Calu3 (cell line): ENCODE measurements around the gene RBBP6. TPM values are rescaled to one million over a fixed set of nuclear protein-coding genes. Genes with fewer than 3 reads are reported as not detected.

Source experiments
- Bru-seq: library from RNA; stranded (reverse); fragments of 400-500 nt; gene quantifications from one replicate; lab custom pipeline; 2021; lab: Mats Ljungman, UMichigan
- BruChase-seq, 2 experiments: library from RNA; stranded (reverse); fragments of 400-500 nt; gene quantifications; one replicate each; lab custom pipeline; 2021; lab: Mats Ljungman, UMichigan
- BruUV-seq: library from RNA; stranded (reverse); fragments of 400-500 nt; replicated peaks from 2 replicates; lab custom pipeline; 2021; lab: Mats Ljungman, UMichigan
- CTCF ChIA-PET: fragments of 300-600 bp; sonication (Branson Sonifier 250); formaldehyde crosslinking; loops from one replicate; lab custom pipeline; 2022; ENCODE audit warnings: antibody characterized with exemption; lab: Charles Lee
- DNase-seq: peaks from one replicate; pipeline ENCODE4 v3.0.0; 2022
- H3K27ac Mint-ChIP-seq: one replicate; pipeline ENCODE4 v1.8.0; 2022; ENCODE audit warnings: mixed read lengths; ENCODE audit not compliant: unreplicated experiment
- H3K27me3 Mint-ChIP-seq: one replicate; pipeline ENCODE4 v1.8.0; 2022; ENCODE audit warnings: mixed read lengths; ENCODE audit not compliant: unreplicated experiment
- H3K36me3 Mint-ChIP-seq: one replicate; pipeline ENCODE4 v1.8.0; 2022; ENCODE audit warnings: mild to moderate bottlenecking, moderate library complexity, mixed read lengths; ENCODE audit not compliant: insufficient read depth, unreplicated experiment
- H3K4me1 Mint-ChIP-seq: one replicate; pipeline ENCODE4 v1.8.0; 2022; ENCODE audit warnings: mild to moderate bottlenecking, low read depth, mixed read lengths; ENCODE audit not compliant: unreplicated experiment
- H3K4me3 Mint-ChIP-seq: one replicate; pipeline ENCODE4 v1.8.0; 2022; ENCODE audit warnings: mild to moderate bottlenecking, low read depth, moderate library complexity, mixed read lengths; ENCODE audit not compliant: unreplicated experiment
- H3K9me3 Mint-ChIP-seq: one replicate; pipeline ENCODE4 v1.8.0; 2022; ENCODE audit warnings: low read depth, mixed read lengths; ENCODE audit not compliant: unreplicated experiment
- intact Hi-C: fragments of 100-400 bp; cut with micrococcal nuclease; formaldehyde crosslinking; loops from one replicate; pipeline ENCODE4 v1.10.0; 2022; ENCODE audit not compliant: unreplicated experiment
- long read RNA-seq: library from polyadenylated mRNA; stranded (forward); transcript quantifications from one replicate; pipeline ENCODE4 v2.0.0, GENCODE V29; 2022
- total RNA-seq: library from RNA; stranded (reverse); gene quantifications from 2 replicates; pipeline ENCODE4 v1.2.3, GENCODE V29; 2022
- TF ChIP-seq, protein P1 (sequence below): fragments of 200-600 bp; IDR thresholded peaks from one replicate; pipeline ENCODE4 v1.8.0; 2022; ENCODE audit warnings: antibody characterized with exemption; ENCODE audit not compliant: unreplicated experiment

RBBP6 gene, protein sequence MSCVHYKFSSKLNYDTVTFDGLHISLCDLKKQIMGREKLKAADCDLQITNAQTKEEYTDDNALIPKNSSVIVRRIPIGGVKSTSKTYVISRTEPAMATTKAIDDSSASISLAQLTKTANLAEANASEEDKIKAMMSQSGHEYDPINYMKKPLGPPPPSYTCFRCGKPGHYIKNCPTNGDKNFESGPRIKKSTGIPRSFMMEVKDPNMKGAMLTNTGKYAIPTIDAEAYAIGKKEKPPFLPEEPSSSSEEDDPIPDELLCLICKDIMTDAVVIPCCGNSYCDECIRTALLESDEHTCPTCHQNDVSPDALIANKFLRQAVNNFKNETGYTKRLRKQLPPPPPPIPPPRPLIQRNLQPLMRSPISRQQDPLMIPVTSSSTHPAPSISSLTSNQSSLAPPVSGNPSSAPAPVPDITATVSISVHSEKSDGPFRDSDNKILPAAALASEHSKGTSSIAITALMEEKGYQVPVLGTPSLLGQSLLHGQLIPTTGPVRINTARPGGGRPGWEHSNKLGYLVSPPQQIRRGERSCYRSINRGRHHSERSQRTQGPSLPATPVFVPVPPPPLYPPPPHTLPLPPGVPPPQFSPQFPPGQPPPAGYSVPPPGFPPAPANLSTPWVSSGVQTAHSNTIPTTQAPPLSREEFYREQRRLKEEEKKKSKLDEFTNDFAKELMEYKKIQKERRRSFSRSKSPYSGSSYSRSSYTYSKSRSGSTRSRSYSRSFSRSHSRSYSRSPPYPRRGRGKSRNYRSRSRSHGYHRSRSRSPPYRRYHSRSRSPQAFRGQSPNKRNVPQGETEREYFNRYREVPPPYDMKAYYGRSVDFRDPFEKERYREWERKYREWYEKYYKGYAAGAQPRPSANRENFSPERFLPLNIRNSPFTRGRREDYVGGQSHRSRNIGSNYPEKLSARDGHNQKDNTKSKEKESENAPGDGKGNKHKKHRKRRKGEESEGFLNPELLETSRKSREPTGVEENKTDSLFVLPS (N-terminal part only)
- total RNA-seq (56.8 and 61.7 TPM in 2 replicates), Bru-seq, nascent RNA (percentile 98 among the genes with signal in this experiment), BruChase-seq, experiment 1, labeled RNA remaining after a 6-hour chase (percentile 96 among the genes with signal in this experiment), BruChase-seq, experiment 2, labeled RNA remaining after a 2-hour chase (percentile 96 among the genes with signal in this experiment)
- long read RNA-seq, full-length matches to known transcripts: 6 of 26 reads
- long read RNA-seq, partial matches to known transcripts: 10 of 26 reads
- long read RNA-seq, other reads (novel, unspliced or antisense): 10 of 26 reads

DNA sequence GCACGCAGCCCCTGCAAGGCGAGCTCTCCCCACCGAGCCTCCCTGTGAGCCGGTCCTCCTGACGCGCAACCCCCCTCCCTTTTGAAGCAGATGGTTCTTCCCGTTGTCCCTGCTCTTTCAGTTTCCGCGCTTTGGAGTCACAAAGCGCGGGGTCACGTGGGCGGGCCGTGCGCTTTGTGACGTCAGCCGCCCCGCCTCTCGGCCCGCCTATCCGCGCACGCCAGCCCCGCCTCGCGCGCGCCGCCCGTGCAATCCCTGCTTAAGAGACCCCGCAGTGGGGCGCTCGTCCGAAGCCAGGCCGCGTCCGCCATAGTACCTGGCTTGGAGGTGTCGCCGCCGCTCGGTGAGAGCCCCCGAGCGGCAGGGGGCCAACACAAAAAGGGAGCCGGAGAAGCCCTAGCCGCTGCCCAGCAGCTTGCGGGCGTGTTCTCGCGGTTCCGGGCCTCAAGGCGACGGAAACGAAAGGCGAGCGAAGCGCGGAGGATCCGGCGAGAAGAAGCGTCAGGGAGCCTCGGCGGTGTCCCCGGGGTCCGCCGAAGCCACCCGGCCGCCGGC, at the start of gene RBBP6:
TSS of gene RBBP6 (plus strand) at position 272 of the 555 bp plus-strand sequence. CDS start 1,061 bp downstream, outside the sequence.
- Mint-ChIP-seq H3K27ac (peak within 1 kb of the TSS; percentile 90), H3K9me3 (no peaks in the 10 kb centered on the region), H3K36me3 (peaks cover 44% of the 10 kb centered on the region), H3K4me3 (peak within 1 kb of the TSS; percentile 88), H3K27me3 (no peaks in the 10 kb centered on the region), H3K4me1 (peaks cover 21% of the 10 kb centered on the region)
- TF ChIP-seq, protein P1, sequence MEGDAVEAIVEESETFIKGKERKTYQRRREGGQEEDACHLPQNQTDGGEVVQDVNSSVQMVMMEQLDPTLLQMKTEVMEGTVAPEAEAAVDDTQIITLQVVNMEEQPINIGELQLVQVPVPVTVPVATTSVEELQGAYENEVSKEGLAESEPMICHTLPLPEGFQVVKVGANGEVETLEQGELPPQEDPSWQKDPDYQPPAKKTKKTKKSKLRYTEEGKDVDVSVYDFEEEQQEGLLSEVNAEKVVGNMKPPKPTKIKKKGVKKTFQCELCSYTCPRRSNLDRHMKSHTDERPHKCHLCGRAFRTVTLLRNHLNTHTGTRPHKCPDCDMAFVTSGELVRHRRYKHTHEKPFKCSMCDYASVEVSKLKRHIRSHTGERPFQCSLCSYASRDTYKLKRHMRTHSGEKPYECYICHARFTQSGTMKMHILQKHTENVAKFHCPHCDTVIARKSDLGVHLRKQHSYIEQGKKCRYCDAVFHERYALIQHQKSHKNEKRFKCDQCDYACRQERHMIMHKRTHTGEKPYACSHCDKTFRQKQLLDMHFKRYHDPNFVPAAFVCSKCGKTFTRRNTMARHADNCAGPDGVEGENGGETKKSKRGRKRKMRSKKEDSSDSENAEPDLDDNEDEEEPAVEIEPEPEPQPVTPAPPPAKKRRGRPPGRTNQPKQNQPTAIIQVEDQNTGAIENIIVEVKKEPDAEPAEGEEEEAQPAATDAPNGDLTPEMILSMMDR: peak; percentile 16
- DNase-seq: peak; percentile 97
- intact Hi-C loops: no loop called here
- CTCF ChIA-PET: interaction anchor here (0.6 to 1.5 kb wide), 3 partner anchors 22 to 191 kb away, joined by 3 to 7 read pairs (median 3); no protein-coding TSS in a partner anchor
- no TSS peak for BruUV-seq

DNA sequence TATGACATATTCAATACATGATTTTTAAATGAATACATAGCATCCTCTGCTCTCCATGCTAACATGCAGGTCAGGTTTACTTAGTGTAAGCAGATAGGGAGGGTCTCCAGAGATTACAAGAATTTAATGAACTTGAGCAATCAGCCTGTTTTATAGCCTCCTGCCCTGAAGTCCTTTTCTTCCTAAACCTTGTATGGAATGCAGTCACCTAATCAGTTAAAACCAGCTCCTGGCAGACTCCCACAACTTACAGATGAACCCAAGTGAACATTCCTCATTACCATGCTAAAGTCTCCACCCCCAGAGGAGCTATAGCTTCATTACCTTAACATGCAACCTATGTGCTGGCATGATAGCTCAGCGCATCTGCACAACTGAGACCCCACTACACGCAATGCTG, 48.5 kb upstream of the RBBP6 start:
- no peaks in the 10 kb centered on the region for H3K36me3 Mint-ChIP-seq
- BruUV-seq: no TSS peak
- no peak for DNase-seq
- no peaks in the 10 kb centered on the region for H3K9me3 Mint-ChIP-seq
- H3K4me3 Mint-ChIP-seq: no peak overlapping the region
- H3K27me3 Mint-ChIP-seq: peaks cover 91% of the 10 kb centered on the region
- CTCF ChIA-PET: no interaction called here
- H3K27ac Mint-ChIP-seq: no peak overlapping the region
- intact Hi-C loops: no loop called here
- TF ChIP-seq, protein P1: no peak
- no peaks in the 10 kb centered on the region for H3K4me1 Mint-ChIP-seq

DNA sequence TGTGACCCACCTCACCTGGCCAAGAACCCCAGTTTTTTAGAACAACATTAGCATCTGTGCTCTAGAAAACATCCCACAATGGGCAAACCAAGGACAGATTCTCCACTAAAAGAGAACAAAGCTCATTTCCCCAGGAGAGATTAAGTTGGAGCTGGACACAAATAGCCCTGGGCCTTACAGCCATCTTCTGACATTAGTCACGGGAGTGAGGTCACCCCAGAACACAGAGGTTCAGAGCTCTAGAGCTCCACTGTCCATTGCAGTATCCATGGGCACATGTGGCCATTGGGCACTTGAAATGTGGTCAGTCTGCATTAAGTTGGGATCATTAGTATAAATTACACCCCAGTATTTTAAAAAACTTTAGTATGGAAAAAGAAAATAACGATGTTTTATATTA, 47.6 kb upstream of the RBBP6 start:
- CTCF ChIA-PET: no interaction called here
- Mint-ChIP-seq H3K27me3 (peaks cover 91% of the 10 kb centered on the region), H3K9me3 (no peaks in the 10 kb centered on the region), H3K4me1 (no peaks in the 10 kb centered on the region), H3K27ac (no peak overlapping the region), H3K36me3 (no peaks in the 10 kb centered on the region), H3K4me3 (no peak overlapping the region)
- DNase-seq: no peak
- no TSS peak for BruUV-seq
- TF ChIP-seq, protein P1: no peak
- intact Hi-C loops: no loop called here
